ENCODE measurements around the gene CAMSAP1.

The CAMSAP1 gene

DNA sequence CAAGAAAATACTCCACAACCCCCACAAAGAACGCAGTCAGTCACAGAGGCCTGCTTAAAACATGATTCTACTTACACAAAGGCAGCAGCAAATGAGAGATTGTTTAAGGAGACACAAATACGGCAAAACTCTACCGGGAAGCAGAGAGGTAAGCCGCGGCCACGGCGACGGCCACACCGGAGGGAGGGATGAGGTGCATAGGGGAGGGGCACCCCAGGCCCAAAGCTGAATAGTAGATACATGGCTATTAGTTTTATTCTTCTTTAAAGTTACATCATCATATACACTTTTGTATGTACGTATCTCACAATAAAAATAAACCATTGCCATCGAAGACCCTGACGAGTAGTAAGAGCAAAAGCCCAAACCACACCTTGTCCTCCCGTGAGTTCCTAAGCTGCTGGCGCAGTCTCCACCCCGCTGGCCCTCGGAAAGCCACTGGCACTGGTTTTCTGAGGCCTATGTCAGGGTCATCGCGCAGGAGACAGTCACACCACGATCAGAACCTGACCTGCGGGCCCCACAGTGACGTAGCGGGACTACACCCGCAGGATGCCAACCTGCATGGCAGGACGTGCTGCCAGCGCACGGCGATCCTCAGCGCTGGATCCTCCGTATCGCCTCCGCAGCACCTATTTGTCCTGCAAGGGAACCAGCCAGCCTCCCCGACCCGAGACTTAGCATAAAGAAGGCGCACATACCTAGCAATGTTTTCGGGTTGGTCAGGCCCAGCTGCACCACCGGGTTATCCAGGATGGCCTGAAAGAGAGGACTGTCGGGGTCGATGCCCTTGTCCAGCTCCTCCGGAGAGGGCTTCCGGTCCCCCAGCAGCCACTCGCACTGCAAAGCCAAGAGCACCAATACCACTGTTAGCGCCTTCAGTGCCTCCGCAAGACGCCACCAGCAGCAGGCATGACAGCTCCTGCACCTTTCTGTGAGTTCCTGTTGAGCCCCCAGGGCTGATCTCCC lies 30.5 kb upstream of the CAMSAP1 start:
- DNase-seq = no peak

DNA sequence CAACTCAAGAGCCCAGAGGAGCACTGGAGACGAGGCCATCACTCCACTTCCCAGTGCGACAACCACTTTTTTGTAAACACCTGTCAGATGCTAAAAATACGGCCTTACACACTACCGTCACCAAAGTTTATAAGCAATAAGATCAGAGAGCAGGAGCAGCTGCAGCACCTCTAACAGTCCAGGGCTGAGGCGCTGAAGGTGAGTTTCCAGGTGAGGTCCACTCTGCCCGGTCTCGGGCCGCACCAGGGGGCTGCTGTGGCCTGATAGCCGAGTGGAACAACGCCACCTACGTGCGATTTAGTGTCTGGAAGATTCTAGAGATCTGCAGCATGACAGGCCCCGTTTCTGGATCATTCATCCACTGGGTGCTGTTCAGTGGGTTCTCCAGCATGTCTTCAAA lies 25.8 kb upstream of the CAMSAP1 start:
- DNase-seq = no peak

DNA sequence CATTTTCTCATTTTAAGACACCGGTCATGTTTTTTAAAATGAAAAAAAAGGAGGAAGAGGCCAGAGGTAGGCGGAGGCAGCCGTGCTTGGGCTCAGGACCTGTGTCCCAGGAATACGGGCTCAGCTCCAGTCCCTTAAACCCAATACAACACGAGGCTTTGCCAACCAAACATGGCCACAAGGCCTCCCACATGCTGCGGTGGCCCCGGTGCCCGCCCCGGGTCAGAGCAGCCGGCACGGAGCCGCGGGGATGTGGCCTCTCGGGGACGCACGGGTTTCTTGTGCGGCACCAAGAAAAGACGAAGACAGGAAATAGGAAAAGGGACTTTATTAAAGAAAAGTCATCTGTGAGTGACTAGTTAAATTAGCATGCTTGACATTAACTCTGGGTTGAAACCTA lies 25.3 kb upstream of the CAMSAP1 start:
- DNase-seq = no peak

DNA sequence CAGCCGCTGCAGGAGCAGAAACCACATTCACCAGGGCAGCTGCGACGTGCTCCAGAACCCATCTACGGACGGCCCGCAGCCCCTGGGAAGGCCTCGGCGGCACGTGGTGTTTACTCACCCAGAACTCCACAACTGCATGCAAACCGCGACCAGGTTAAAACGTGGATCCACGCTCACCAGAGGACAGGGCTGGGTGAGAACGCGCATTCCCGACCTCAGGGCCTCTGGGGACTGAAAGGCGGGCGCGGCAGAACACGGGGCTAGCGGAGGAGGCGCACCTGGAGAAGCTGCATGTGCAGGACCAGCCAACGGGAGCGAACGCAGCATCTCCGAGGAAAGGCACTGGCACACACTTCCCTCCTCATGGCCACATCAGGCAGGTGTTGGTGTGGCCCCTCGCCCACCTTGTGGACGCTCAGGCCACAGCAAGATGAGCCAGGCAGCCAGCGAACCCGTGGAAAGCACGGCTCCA lies 24.0 kb upstream of the CAMSAP1 start:
- no peak for DNase-seq

DNA sequence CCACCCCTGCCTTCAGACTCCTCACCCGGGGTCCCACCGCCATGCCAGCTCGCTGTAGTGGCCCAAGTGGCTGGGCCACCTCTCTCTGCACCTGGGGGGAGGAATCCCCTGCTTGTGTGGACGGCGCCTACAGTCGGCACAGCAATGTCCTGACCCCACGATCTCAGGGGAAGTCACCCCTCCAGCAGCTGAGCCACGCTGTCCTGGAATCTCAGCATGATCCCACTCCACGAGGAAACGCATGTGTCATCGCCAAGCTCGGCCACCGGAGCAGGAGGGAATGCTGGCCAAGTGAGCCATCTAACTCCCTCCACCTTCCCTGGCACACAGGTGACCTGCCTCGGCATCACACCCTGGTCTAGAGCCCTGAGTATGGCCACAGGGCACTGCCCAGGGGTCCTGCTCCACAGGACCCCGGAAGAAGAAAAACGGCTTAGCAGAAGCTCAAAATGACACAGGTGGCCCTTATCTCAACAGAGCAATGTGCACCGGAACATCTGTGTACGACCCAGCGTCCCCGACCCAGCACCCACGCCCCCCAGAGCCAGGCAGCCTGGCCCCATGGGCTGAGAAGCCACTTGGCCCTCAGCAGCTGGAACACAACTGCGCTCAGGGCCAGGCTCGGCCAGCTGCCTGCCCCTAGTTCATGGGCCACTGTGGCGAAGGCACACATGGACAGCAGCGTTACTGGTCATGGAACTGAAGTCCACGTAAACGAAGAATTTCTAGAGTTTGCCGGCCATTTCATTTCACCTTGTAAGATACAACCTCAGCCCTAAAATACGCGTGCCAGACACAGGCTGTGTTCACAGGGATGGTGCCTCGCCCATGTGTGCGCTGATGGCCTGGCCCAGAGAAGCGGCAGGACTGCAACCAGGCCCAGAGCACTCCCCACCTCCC lies 23.4 kb upstream of the CAMSAP1 start:
- DNase-seq = no peak

DNA sequence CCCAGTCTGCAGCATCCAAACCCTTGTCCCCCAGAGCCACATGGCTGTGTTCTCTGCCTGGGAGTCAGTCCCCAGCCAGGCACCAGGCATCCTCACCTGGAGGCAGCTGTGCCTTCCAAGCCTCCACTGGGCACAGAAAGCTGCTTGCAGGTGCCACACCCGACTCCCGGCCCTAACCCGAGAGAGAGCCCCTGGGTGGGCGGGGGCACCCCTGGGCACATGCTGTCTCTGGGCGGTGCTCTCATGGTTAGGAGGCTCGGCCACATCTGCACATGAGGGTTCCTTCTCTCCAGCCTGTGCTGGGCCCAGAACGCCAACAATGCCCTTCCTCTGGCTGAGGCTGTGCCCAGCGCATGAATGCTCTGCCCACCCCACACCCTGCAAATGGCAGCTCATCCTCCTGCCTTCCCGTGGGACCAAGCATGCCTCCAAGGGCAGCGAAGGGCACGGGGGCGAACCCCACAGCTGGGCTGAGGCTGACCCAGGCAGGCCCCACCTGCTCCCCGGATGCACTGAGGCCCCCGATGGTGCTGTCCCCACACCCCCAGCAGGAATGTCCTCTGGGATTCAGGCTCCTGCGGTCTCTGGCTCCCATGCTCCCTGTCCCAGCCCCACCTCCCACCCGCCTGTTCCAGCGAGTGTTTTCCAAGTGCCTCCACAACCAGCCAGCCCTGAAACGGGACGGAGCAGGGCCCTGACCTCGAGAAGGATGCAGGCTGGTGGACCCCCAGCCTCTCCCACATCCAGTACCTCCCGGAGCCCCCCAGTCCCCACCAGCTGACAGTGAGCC lies 22.5 kb upstream of the CAMSAP1 start:
- no peak for DNase-seq

DNA sequence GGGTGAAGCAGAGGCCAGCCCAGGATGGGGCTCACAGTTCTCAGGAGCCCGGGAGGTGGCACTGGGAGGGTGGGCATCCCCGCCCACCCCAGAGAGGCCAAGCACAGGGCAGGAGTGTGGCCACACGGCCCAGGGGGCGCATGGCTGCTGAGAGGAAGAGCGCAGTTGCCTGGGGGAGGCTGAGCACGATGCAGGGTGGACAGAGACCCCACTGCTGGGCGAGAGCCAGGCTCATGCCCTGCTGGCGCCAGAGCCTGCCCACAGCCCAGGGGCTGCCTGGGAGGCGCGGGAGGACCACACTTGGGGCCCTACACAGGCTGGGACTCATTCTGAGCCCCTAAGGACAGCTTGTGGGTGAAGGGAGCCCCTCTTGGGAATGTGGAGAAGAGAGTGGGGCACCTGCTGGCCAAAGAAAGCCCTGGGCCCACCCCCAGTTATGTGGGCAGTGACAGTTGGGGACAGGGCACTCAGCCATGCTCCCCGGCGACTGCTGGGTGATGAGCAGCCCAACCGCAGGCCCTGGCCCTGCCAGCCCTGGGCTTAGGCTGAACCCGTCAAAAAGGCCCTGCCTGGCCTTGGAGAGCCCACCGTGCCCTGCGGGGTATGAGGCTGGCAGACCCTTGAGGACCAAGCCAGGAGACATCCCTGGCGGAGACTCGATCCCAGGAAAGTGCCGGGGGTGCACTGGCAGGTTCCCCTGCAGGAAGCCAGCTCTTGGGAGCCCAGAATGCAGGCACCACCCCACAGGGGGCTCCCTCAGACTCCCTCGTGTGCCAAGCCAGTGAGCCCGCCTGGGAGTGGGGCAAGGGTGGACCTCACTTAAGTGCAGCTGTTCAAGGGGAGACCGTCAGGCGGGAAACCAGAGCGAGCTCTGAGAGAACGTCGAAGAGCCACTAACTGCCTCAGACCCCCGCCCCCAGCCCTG lies 21.6 kb upstream of the CAMSAP1 start:
- DNase-seq = no peak

DNA sequence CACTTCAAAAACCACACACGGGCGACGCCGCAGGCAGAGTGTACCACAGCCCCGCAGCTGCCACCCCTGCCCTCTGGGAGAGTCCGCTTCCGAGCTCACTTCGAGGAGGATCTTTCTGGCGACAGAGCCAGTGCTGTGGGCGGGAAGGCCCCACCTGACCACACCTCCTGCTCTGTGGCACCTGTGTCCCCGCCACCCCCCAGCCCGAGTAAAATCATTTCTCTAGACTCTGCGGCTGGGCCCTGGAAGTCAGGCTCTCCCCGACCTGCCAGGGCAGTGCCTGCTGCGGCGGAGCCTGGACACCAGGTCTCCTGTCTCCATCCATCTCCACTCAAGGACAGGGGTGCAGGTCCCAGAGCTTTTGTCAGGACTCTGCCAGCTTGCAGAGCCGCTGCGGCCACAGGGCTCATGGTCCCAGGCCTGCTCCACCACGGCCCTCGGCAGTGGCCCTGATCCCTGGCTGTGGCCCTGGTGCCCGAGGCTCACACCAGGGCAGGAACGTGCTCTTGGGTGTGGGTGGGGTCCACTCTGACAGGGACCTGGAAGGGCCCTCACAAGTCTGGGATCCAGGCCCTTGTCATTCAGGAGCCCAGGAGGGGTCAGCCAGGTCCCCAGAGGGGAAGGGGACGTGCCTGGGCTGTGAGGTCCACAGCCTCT lies 20.9 kb upstream of the CAMSAP1 start:
- no peak for DNase-seq

DNA sequence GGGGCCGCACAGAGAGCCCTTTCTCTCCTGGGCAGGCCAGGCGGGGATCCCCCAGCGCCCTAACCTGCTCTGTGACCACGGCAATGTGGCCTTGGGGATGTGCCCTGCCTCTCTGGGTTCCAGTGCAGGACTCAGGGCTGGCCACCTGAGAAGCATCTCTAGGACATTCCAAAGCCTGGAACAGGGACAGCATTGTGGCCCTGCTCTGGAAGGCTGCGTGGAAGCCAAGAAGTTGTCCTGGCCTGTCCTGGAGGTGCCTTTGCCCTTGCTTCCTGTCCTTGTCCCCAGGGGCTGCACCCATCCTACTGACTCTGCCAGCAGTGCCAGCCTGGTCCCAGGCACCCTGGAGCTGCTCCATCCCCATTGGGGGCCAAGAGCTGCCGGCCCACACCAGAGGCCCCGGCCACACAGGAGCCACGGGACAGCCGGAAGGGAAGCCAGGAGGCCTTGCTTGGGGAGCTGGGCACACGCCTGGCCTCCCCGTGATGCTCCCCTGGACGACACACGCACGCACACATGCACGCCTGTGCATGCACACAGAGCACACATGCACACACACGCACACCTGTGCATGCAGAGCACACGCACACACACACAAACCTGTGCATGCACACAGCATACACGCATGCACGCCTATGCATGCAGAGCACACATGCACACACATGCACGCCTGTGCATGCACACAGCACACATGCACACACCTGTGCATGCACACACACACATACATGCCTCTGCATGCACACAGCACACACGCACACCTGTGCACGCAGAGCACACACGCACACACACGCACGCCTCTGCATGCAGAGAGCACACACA lies 20.1 kb upstream of the CAMSAP1 start:
- no peak for DNase-seq

DNA sequence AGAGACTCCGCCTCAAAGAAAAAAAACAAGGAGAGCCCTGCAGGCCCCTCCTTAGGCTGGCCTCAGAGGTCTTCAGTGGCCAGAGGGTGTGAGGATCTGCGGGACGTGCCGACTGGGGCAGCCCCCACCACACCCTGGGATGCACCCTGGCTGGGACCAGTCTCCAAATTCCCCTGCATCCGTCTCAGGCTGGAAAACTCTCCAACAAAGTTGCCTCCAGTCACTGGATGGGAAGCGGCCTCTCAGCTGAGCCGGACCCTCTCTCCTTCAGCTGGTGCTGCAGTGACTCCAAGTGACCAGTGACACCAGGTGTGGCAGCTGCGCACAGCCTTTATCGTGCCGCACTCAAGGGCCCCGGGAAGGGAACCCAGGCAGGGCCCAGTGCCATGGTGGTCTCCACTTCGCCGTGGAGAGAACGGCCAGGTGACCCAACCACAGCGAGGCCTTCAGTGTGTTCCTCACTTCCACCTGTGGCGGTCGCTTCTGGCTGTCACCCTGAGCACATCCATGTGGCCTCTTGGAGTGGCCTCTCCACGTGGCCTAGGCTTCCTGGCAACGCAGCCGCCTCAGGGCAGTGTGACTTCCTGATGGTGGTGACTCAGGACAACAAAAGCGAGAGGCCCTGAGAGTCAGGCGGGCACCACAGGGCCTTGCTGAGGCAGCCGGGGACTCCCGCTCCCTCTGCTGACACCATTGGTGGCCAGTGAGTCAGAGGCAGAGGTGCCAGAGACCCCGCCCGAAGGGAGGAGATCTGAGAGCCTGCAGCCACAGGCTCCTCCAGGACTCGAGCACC lies 19.3 kb upstream of the CAMSAP1 start:
- DNase-seq = peak; percentile 95 to 97

DNA sequence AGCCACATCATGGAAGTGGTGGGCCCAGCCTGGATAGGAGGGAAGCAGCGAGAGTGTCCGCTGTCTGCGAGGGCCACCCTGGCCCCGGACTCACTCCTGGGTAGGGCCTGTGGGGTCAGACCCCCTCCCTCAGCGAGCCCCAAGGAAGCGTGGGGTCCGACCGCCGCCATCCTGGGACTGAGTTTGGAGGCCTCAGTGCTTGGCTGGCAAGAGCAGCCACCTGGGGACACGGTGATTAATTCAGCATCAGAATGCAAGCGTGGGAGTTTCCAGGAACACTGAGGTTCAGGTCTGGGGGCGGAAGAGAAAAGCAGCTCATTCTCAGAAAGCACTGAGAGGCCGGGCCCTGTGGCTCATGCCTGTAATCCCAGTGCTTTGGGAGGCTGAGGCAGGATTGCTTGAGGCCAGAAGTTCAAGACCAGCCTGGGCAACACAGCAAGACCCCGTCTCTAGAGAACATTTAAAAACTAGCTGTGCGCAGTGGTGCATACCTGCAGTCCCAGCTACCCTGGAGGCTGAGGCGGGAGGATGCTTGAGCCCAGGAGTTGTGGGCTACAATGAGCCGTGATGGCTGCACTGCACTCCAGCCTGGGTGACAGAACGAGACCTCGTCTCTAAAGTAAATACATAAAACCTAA lies 18.3 kb upstream of the CAMSAP1 start:
- DNase-seq = no peak

DNA sequence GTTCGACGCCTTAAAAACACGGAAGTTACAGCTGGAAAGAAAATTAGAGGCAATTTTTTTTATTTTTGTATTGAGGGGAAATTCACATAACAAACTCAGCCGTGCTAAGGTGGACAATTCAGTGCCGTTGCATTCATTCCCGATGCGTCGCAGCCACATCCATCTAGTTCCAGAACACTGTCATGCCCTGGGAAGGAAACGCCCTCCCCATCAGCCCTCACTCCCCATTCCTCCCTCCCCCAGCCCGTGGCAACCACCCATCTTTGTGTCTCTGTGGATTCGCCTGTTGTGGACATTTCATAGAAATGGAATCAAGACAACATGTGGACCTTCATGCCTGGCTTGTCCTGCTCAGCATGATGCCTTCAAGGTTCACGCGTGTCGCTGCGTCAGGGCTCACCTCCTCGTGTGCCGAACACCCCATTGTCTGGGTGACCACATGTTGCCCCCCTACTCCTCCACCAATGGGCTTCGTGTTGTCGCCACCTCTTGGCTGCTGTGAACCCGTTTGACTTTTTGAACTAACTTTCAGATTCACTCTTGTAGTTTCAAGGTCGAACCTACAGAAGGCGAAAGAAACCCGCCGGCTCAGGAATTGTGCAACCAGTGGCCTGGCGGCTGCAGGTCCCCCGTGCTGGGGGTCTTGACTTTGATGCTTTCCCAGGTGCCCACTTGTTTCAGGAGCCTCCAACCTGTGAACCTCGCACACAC lies 17.4 kb upstream of the CAMSAP1 start:
- DNase-seq = no peak

DNA sequence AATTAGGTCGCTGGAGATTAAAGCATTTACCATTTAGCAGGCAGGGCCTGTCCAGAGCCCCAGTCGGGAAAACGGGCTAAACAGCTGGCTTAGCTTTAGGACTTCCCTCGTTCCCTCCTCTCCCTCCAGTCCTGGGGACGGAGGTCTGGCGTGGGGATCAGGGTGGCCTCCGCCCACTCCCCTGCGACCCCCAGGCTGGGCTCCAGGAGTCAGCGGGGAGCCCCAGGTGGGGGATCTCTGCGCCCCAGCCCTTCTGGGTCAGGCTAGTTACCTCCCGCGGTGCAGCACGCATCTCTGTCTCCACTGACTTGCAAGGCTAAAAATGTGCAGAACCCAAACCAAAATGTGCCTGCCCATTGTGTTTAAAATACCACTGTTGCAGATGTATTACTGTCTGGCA lies 16.2 kb upstream of the CAMSAP1 start:
- DNase-seq = no peak

DNA sequence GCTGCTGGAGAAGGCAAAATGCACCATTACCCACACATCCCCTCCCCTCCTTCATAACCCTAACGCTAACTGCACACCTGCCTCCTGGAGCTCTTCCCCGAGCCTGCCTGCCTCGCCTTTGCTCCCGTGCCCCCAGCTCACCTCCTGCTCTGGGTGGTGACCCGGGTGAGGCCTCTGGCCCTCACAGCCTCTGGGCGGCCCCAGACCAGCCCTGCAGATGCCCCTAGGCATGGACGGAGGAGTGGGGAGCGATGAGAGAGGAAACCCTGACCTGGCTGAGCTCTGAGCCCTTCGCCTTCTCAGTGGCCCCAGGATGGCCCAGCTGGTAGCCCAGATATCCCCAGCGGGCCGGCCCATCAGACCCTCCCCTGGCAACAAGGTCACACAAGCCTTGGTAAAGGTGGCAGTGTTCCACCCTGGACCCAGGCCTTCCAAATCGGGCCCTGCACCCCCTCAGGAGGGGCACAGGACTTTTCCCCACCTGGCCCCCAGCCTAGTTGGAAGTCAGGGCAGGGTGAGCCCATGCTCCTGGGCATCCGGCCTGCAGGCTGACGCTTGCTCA lies 14.5 kb upstream of the CAMSAP1 start:
- no peak for DNase-seq

DNA sequence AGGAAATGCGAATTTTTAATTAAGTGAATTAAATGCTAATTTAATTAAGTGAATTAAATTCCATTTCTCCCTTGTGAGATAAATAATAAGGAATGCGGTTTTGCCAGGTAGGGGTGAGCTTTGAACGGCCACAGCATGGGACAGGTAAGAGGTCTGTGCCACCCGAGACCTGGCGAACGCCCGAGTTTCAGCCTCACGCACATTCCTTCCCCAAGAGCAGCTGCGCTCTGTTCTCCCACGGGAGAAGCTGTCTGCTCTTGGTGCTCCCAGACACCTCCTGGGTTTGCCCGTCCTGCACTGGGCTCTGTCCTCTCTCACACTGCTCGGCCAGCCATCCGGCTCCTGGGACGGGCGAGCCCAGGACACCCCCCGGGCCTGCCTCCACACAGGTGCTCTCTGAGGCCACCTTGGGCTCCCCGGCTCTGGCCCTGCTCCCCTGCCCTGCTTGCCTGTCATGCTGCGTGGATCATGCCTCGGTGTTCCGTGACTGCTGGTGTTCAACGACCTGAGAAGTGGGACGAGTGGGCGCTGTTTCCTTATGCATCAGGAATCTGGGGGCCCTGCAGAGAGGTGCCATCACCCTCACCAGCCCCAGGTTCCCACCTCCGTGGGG lies 13.7 kb upstream of the CAMSAP1 start:
- no peak for DNase-seq

DNA sequence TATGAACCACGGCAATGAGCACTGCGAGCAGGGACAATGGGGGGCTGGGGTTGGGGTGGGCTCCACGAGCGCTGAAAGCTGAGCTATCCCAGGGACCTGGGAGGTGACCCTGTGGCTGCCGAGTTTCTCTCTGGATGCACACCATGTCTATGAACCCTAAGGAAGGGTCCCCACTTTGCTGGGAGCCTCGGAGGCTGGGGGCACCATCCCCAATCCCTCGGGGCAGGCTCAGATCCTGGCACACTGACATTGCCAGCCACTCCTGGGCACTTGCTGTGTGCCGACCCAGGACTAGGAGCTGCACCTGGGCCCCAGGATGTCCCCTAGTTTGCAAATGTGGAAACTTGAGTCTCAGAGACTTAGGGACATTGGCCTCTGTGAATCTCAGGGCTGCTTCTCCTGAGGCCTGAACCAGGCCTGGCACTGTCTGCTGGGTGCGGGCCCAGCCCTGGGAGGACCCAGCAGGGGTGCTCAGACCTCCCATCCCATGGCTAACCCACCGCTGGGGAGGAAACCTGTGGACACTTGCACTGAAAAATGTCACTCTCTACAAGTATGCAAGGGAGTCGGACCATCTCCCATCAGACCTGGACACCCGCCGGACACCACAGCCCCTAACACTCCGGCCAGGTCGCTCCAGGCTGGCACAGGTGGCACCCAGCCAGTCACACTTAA lies 13.0 kb upstream of the CAMSAP1 start:
- no peak for DNase-seq

Data from SW 1271 (cell line).